HG03432 (cell line): Measurements from ENCODE around the gene PPP1R13L.
A peak's percentile ranks its signal among the peaks of the same experiment; 100 is the strongest.
"Not testable (repeated sequence)": the region's sequence is repeated elsewhere in the genome, so short reads cannot be mapped to it uniquely, and the experiment has no call there.

Experiments used
- ATAC-seq: cut with Tn5 transposase; IDR thresholded peaks from one replicate; pipeline ENCODE4 v1.9.1; 2021; ENCODE audit warnings: mild to moderate bottlenecking, moderate library complexity; ENCODE audit not compliant: unreplicated experiment

The PPP1R13L gene

GRCh38 chr19:45404557-45405434 is at the start of gene PPP1R13L:
PPP1R13L (minus strand) TSS chr19:45405069; CDS start chr19:45398318, 6,751 bp downstream.
- peak; percentile 32 for ATAC-seq

GRCh38 chr19:45451850-45452387 is 47.0 kb upstream of the PPP1R13L start:
- no peak for ATAC-seq

- ATAC-seq, result peak; percentile 11
Measured at GRCh38 chr19:45451131-45451849, 46.4 kb upstream of the PPP1R13L start.

- ATAC-seq, result peak; percentile 2
Measured at GRCh38 chr19:45450012-45450333, 45.1 kb upstream of the PPP1R13L start.

- ATAC-seq, result no peak
Measured at GRCh38 chr19:45448887-45449299, 44.0 kb upstream of the PPP1R13L start.

GRCh38 chr19:45448425-45448756 is 43.5 kb upstream of the PPP1R13L start:
- no peak for ATAC-seq

- ATAC-seq, result no peak
Measured at GRCh38 chr19:45446944-45447343, 42.1 kb upstream of the PPP1R13L start.

- ATAC-seq, result no peak
Measured at GRCh38 chr19:45446295-45446694, 41.4 kb upstream of the PPP1R13L start.

GRCh38 chr19:45445139-45445538 is 40.3 kb upstream of the PPP1R13L start:
- no peak for ATAC-seq

- no peak for ATAC-seq
Measured at GRCh38 chr19:45444318-45445041, 39.6 kb upstream of the PPP1R13L start.

- no peak for ATAC-seq
Measured at GRCh38 chr19:45443462-45444317, 38.8 kb upstream of the PPP1R13L start.

- no peak for ATAC-seq
Measured at GRCh38 chr19:45442778-45443461, 38.1 kb upstream of the PPP1R13L start.

- ATAC-seq, result no peak
Measured at GRCh38 chr19:45442408-45442777, 37.5 kb upstream of the PPP1R13L start.

- ATAC-seq, result no peak
Measured at GRCh38 chr19:45440873-45441654, 36.2 kb upstream of the PPP1R13L start.

- no peak for ATAC-seq
Measured at GRCh38 chr19:45440259-45440638, 35.4 kb upstream of the PPP1R13L start.

GRCh38 chr19:45439569-45440258 is 34.8 kb upstream of the PPP1R13L start:
- ATAC-seq, result peak; percentile 59

GRCh38 chr19:45439190-45439568 is 34.3 kb upstream of the PPP1R13L start:
- no peak for ATAC-seq

GRCh38 chr19:45437328-45437727 is 32.5 kb upstream of the PPP1R13L start:
- no peak for ATAC-seq

- ATAC-seq, result not testable (repeated sequence)
Measured at GRCh38 chr19:45432543-45432942, 27.7 kb upstream of the PPP1R13L start.
